Measurements from ENCODE around the gene SYT1.

Gene SYT1

GRCh38 chr12:78864403-78864869 lies at the start of gene SYT1:
SYT1 (plus strand) TSS chr12:78864774.
- H3K4me3 ChIP-seq (ENCODE audit: low read depth, low read length): no peak within 1 kb of the TSS
- TF ChIP-seq, protein P1, sequence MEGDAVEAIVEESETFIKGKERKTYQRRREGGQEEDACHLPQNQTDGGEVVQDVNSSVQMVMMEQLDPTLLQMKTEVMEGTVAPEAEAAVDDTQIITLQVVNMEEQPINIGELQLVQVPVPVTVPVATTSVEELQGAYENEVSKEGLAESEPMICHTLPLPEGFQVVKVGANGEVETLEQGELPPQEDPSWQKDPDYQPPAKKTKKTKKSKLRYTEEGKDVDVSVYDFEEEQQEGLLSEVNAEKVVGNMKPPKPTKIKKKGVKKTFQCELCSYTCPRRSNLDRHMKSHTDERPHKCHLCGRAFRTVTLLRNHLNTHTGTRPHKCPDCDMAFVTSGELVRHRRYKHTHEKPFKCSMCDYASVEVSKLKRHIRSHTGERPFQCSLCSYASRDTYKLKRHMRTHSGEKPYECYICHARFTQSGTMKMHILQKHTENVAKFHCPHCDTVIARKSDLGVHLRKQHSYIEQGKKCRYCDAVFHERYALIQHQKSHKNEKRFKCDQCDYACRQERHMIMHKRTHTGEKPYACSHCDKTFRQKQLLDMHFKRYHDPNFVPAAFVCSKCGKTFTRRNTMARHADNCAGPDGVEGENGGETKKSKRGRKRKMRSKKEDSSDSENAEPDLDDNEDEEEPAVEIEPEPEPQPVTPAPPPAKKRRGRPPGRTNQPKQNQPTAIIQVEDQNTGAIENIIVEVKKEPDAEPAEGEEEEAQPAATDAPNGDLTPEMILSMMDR (IDR thresholded peaks at IDR 0.05; ENCODE audit: low read depth, low read length): no peak
- TF ChIP-seq MYC (IDR thresholded peaks at IDR 0.05; ENCODE audit: low read depth, low read length): no peak
- TF ChIP-seq, protein P2, sequence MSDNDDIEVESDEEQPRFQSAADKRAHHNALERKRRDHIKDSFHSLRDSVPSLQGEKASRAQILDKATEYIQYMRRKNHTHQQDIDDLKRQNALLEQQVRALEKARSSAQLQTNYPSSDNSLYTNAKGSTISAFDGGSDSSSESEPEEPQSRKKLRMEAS (IDR thresholded peaks at IDR 0.05; ENCODE audit: low read depth, low read length): no peak
- no peak for DNase-seq (ENCODE audit: low read depth)

DNA sequence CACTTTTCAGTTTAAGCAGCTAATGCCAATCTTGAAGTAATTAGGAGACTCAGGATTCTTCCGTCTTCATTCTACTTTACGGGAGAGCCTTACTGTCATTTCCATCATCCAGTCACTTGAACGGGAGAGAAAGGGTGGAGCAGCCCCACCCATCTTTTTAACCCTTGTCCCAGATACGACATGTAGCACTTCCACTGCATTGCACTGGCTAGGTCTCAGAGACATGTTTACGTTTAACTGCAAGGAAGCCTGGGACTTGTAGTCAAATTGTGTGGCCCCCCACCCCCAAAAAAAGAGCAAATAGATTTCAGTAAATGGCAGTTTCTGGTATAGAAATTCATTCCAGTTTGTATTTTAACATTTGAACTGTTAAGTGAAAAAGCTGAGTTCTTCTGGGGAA lies 46.1 kb upstream of the SYT1 start:
- no peak for DNase-seq (ENCODE audit: low read depth)
- TF ChIP-seq, protein P1 (IDR thresholded peaks at IDR 0.05; ENCODE audit: low read depth, low read length): no peak
- TF ChIP-seq MYC (IDR thresholded peaks at IDR 0.05; ENCODE audit: low read depth, low read length) (no peak), POLR2A (IDR thresholded peaks at IDR 0.05; ENCODE audit: extremely low read depth, insufficient read length) (no peak)
- TF ChIP-seq, protein P2 (IDR thresholded peaks at IDR 0.05; ENCODE audit: low read depth, low read length): no peak

GRCh38 chr12:78820946-78821345 lies 43.6 kb upstream of the SYT1 start:
- H3K4me3 ChIP-seq (ENCODE audit: low read depth, low read length): no peak overlapping the region
- DNase-seq (ENCODE audit: low read depth): no peak
- TF ChIP-seq, protein P1 (IDR thresholded peaks at IDR 0.05; ENCODE audit: low read depth, low read length): no peak
- TF ChIP-seq, protein P2 (IDR thresholded peaks at IDR 0.05; ENCODE audit: low read depth, low read length): no peak
- TF ChIP-seq MYC (IDR thresholded peaks at IDR 0.05; ENCODE audit: low read depth, low read length): no peak
- TF ChIP-seq POLR2A (IDR thresholded peaks at IDR 0.05; ENCODE audit: extremely low read depth, insufficient read length): no peak

More for the DNA sequence above, 46.1 kb upstream of the SYT1 start:
- no peak overlapping the region for H3K4me3 ChIP-seq (ENCODE audit: low read depth, low read length)

- no peak for DNase-seq (ENCODE audit: low read depth)
- TF ChIP-seq, protein P2 (IDR thresholded peaks at IDR 0.05; ENCODE audit: low read depth, low read length): no peak
- no peak for TF ChIP-seq POLR2A (IDR thresholded peaks at IDR 0.05; ENCODE audit: extremely low read depth, insufficient read length)
- TF ChIP-seq MYC (IDR thresholded peaks at IDR 0.05; ENCODE audit: low read depth, low read length): no peak
- TF ChIP-seq, protein P1 (IDR thresholded peaks at IDR 0.05; ENCODE audit: low read depth, low read length): no peak
- H3K4me3 ChIP-seq (ENCODE audit: low read depth, low read length): no peak overlapping the region
Measured at GRCh38 chr12:78824918-78825317, 39.7 kb upstream of the SYT1 start.

DNA sequence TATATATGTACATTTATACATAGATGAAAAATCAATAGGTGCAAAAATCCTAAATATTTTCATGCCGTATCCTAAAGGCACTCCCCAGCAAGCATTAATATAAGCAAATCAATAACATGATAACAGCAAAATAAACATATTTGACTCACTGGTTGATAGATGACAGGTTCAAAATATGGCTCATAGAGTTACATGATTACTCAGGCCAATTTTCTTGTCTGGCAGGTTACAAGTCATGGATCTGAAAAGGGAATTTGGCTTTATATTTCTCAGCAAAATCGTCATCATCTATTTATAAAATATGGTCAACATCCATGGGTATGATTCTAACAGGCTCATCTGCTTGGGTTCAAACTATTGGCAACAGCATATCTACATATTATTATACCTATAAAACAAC lies 34.9 kb upstream of the SYT1 start:
- no peak for TF ChIP-seq MYC (IDR thresholded peaks at IDR 0.05; ENCODE audit: low read depth, low read length)
- TF ChIP-seq, protein P1 (IDR thresholded peaks at IDR 0.05; ENCODE audit: low read depth, low read length): no peak
- TF ChIP-seq, protein P2 (IDR thresholded peaks at IDR 0.05; ENCODE audit: low read depth, low read length): no peak
- no peak for TF ChIP-seq POLR2A (IDR thresholded peaks at IDR 0.05; ENCODE audit: extremely low read depth, insufficient read length)
- no peak for DNase-seq (ENCODE audit: low read depth)

More for the DNA sequence above, 34.9 kb upstream of the SYT1 start:
- H3K4me3 ChIP-seq (ENCODE audit: low read depth, low read length): no peak overlapping the region
